Bronchial epithelial cell (primary cell): ENCODE measurements around the gene POU3F3. TPM values are rescaled to one million over a fixed set of nuclear protein-coding genes. Genes with fewer than 3 reads are reported as not detected.

Experiments used
- DNase-seq: peaks from one replicate; pipeline ENCODE4 v3.0.0-alpha.2; 2010; ENCODE audit warnings: low read depth
- FAIRE-seq: peaks from 2 replicates; lab custom pipeline; 2011; peaks lifted over from hg19 to GRCh38; lab: Jason Lieb, UNC
- H3K27me3 ChIP-seq: 2 replicates; pipeline ENCODE4 v1.5.1; 2011; ENCODE audit warnings: low read length; ENCODE audit not compliant: control insufficient read depth, insufficient read depth
- H3K36me3 ChIP-seq: 2 replicates; pipeline ENCODE4 v1.5.1; 2011; ENCODE audit warnings: low read length; ENCODE audit not compliant: control insufficient read depth, insufficient read depth
- H3K4me3 ChIP-seq: 2 replicates; pipeline ENCODE4 v1.5.1; 2011; ENCODE audit warnings: mild to moderate bottlenecking, low read depth, low read length, control low read depth
- CTCF ChIP-seq: IDR thresholded peaks from 2 replicates; pipeline ENCODE4 v1.5.1; 2011; ENCODE audit warnings: mild to moderate bottlenecking, moderate library complexity, low read length, control low read depth, inconsistent platforms; ENCODE audit not compliant: insufficient read depth, severe bottlenecking
- total RNA-seq: library from RNA; depleted of rRNA; stranded (reverse); fragments of >200 nt; gene quantifications from 2 replicates; pipeline ENCODE4 v1.2.1, GENCODE V29; 2014

The POU3F3 gene
- total RNA-seq, 1 donor from 2014 or later: not detected

DNA sequence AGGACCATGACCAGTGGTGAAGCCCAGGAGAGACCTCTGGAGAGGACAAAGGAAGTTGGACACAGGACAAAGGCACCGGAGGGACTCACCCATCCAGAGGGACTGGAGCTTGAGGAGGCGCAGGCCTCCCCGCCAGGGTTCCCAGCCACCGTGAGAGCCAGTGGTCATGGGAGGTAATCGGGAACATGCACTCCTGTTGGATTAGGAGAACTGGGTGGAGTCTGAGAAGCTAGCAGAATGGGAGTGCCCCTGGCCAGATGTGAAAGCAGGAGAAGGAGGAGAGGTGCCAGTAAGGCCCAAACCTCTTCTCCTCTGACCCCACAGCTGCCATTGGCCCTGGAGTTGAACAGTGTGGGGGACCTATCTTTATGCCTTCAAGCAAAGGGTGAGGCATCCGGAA, 20.3 kb downstream of the POU3F3 start:
- Histone ChIP-seq H3K27me3 (peaks cover 24% of the 10 kb centered on the region), H3K36me3 (no peaks in the 10 kb centered on the region), H3K4me3 (no peak overlapping the region)
- no peak for TF ChIP-seq CTCF
- FAIRE-seq (no peak), DNase-seq (no peak)

GRCh38 chr2:104875262-104875661, 21.3 kb downstream of the POU3F3 start:
- no peak for DNase-seq
- no peak for FAIRE-seq
- peaks cover 20% of the 10 kb centered on the region for H3K27me3 ChIP-seq
- no peak overlapping the region for H3K4me3 ChIP-seq
- no peaks in the 10 kb centered on the region for H3K36me3 ChIP-seq
- no peak for TF ChIP-seq CTCF

GRCh38 chr2:104876606-104877570, 23.0 kb downstream of the POU3F3 start:
- peaks cover 6% of the 10 kb centered on the region for H3K27me3 ChIP-seq
- H3K4me3 ChIP-seq: no peak overlapping the region
- no peak for FAIRE-seq
- TF ChIP-seq CTCF: no peak
- no peak for DNase-seq
- no peaks in the 10 kb centered on the region for H3K36me3 ChIP-seq

GRCh38 chr2:104878863-104879512, 25.1 kb downstream of the POU3F3 start:
- Histone ChIP-seq H3K36me3 (no peaks in the 10 kb centered on the region), H3K4me3 (no peak overlapping the region), H3K27me3 (no peaks in the 10 kb centered on the region)
- no peak for TF ChIP-seq CTCF
- FAIRE-seq: peak; percentile 91
- DNase-seq: no peak

DNA sequence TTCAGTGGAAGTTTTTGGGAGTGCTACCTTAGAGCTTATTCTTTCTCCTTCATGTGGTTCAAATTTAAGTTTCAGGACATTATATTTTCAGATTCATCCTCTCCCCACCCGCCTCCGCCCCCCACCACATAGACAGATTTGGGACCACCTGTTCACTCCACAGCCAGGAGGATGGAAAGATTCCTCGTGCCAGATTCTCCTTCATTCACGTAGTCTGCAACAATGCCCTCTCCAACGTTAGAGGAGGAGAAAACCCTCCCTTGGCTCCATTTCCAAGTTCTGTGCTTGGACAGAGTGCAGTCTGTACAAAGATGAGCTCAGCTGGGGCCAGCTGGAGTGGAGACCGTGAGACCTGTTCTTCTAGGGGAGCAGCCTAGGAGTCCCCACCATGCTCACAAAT, 26.2 kb downstream of the POU3F3 start:
- H3K27me3 ChIP-seq: no peaks in the 10 kb centered on the region
- no peak for FAIRE-seq

More for the DNA sequence above, 26.2 kb downstream of the POU3F3 start:
- no peak for DNase-seq
- Histone ChIP-seq H3K4me3 (no peak overlapping the region), H3K36me3 (no peaks in the 10 kb centered on the region)
- no peak for TF ChIP-seq CTCF
